Transverse colon (tissue), 4 donors: ENCODE data around the gene GLI3.

Experiments used
- CTCF ChIP-seq, 5 experiments: fragments of 200-600 bp in 3 of 5; fragments of 450-650 bp in 2 of 5; sonication (generic) in 3 of 5; IDR thresholded peaks; 1 replicate in 2 of 5; 2 replicates in 3 of 5; pipeline ENCODE4 v1.5.1; 2016 to 2017; ENCODE audit warnings: antibody characterized with exemption in 5 of 5, inconsistent platforms in 3 of 5, mild to moderate bottlenecking in 2 of 5, moderate library complexity in 1 of 5
- EP300 ChIP-seq: sonication (generic); formaldehyde crosslinking; IDR thresholded peaks from one replicate; pipeline ENCODE4 v1.6.1; 2017; ENCODE audit warnings: antibody characterized with exemption, low read depth
- POLR2A ChIP-seq: fragments of 450-650 bp; IDR thresholded peaks from one replicate; pipeline ENCODE4 v1.6.1; 2016; ENCODE audit warnings: antibody characterized with exemption, mild to moderate bottlenecking, moderate library complexity
- POLR2AphosphoS5 ChIP-seq, 3 donors: sonication (generic); formaldehyde crosslinking; IDR thresholded peaks; one replicate each; pipeline ENCODE4 v1.6.1; 2016; ENCODE audit warnings: antibody characterized with exemption in 3 of 3

GRCh38 chr7:42039921-42040320 lies 197.1 kb downstream of the GLI3 start:
- TF ChIP-seq CTCF (IDR thresholded peaks at IDR 0.05) (no peak), POLR2AphosphoS5 (IDR thresholded peaks at IDR 0.05) (no peak), EP300 (no peak), POLR2A (no peak)
